ENCODE results near the gene LMX1B.

GRCh38 chr9:126695701-126696400, 82.1 kb downstream of the LMX1B start:
- TF ChIP-seq CTCF (conservative IDR thresholded peaks at IDR 0.05 in 1 of 2, IDR thresholded peaks at IDR 0.05 in 1 of 2; ENCODE audit: extremely low read depth in 1 of 2, insufficient read depth in 1 of 2, low read depth in 1 of 2, low read length in 2 of 2) = no peak
- TF ChIP-seq EZH2 (IDR thresholded peaks at IDR 0.05; ENCODE audit: borderline replicate concordance, low read length) = no peak

Measured in mammary epithelial cell (primary cell).